EH (cell line): ENCODE measurements around the gene SYNPO2.
A peak's percentile ranks its signal among the peaks of the same experiment; 100 is the strongest.
"Not testable (repeated sequence)": the region's sequence is repeated elsewhere in the genome, so short reads cannot be mapped to it uniquely, and the experiment has no call there.

Experiments used
- DNase-seq: peaks from one replicate; pipeline ENCODE4 v3.0.0-alpha.2; 2015; ENCODE audit warnings: low read depth

The SYNPO2 gene

GRCh38 chr4:118999919-119000318 lies 111.3 kb downstream of the SYNPO2 start:
- no peak for DNase-seq

- DNase-seq: peak; percentile 64
These were observed 111.7 kb downstream of the SYNPO2 start for GRCh38 chr4:119000400-119000799.

GRCh38 chr4:119002476-119002875 lies 113.8 kb downstream of the SYNPO2 start:
- no peak for DNase-seq

- DNase-seq: peak; percentile 53
These were observed 114.3 kb downstream of the SYNPO2 start for GRCh38 chr4:119003001-119003400.

GRCh38 chr4:119005928-119006460 lies 117.3 kb downstream of the SYNPO2 start:
- peak; percentile 47 for DNase-seq

GRCh38 chr4:119008761-119009160 lies 120.1 kb downstream of the SYNPO2 start:
- DNase-seq: no peak

- DNase-seq: not testable (repeated sequence)
These were observed 121.6 kb downstream of the SYNPO2 start for GRCh38 chr4:119010221-119010620.

GRCh38 chr4:119010909-119011606 lies 122.4 kb downstream of the SYNPO2 start:
- DNase-seq: no peak

- no peak for DNase-seq
These were observed 122.9 kb downstream of the SYNPO2 start for GRCh38 chr4:119011607-119011988.

- DNase-seq: peak; percentile 52
These were observed 126.0 kb downstream of the SYNPO2 start for GRCh38 chr4:119014658-119015057.

- peak; percentile 99 for DNase-seq
These were observed 128.0 kb downstream of the SYNPO2 start for GRCh38 chr4:119016636-119017035.

- no peak for DNase-seq
These were observed 129.0 kb downstream of the SYNPO2 start for GRCh38 chr4:119017636-119018035.

GRCh38 chr4:119020158-119020557 lies 131.5 kb downstream of the SYNPO2 start:
- peak; percentile 90 for DNase-seq

- not testable (repeated sequence) for DNase-seq
These were observed 133.9 kb downstream of the SYNPO2 start for GRCh38 chr4:119022520-119022919.

GRCh38 chr4:119024102-119024501 lies 135.4 kb downstream of the SYNPO2 start:
- no peak for DNase-seq

GRCh38 chr4:119025420-119025819 lies 136.8 kb downstream of the SYNPO2 start:
- DNase-seq: peak; percentile 74

- peak; percentile 94 for DNase-seq
These were observed 137.4 kb downstream of the SYNPO2 start for GRCh38 chr4:119025916-119026661.

GRCh38 chr4:119026662-119027444 lies 138.2 kb downstream of the SYNPO2 start:
- DNase-seq: peak; percentile 87

GRCh38 chr4:119027811-119028210 lies 139.2 kb downstream of the SYNPO2 start:
- DNase-seq: peak; percentile 47

- DNase-seq: peak; percentile 51
These were observed 139.6 kb downstream of the SYNPO2 start for GRCh38 chr4:119028296-119028695.

- DNase-seq: no peak
These were observed 141.3 kb downstream of the SYNPO2 start for GRCh38 chr4:119029847-119030535.

GRCh38 chr4:119030536-119030890 lies 141.9 kb downstream of the SYNPO2 start:
- DNase-seq: no peak
